Stimulated activated CD4-positive, alpha-beta T cell treated with anti-CD3 and anti-CD28 coated beads, Interleukin-1b, Interleukin-23, amount 100 ng/mL, for 4 hours (primary cell): ENCODE data around the gene COL19A1.
"Not testable (repeated sequence)": the region's sequence is repeated elsewhere in the genome, so short reads cannot be mapped to it uniquely, and the experiment has no call there.

Experiments used
- DNase-seq, 2 donors: peaks; one replicate each; pipeline ENCODE4 v3.0.0-alpha.2; 2020; ENCODE audit warnings: low read depth in 2 of 2

COL19A1 gene

DNA sequence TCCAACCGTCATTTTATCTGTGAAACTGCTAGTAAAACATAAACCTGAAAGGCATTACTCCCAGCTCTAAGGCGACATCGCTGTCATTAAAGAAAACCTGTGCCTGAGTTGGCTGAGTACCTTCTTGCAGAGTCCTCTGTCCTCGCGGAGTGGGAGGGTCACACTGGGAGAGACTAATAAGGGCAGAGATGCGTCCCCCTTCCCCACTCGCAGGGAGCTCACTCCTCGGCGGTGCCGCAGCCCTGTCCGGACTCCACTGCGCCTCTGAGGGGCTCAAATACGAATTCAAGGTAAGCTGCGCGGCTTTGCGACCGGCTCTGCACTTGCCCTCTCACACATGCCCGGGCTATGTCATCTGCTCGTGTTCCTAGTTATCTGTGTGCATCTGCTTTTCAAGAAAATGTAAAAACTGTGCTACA is at the start of gene COL19A1:
COL19A1 (plus strand) TSS at position 206 of the 419 bp plus-strand sequence. CDS start 13,012 bp downstream, outside the sequence.
- no peak for DNase-seq

DNA sequence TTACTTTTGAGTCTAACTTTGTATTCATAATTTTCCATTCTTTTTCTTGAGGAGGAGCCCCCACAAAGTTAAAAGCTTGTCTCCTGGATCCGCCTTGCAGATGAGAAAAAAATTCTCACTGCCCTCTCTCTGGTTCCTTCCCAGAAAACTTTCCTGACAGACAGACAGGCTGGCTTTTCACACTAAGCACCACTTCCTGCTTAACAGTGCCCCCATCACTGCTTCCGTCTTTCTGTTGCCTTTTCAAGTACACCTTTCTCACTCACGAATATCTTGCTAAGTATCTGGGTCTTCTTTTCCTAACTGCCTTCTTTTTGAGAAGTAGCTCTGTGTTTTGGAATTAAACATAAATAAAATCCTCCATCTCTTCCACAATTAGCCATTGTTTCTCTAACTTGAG is 49.8 kb upstream of the COL19A1 start:
- no peak for DNase-seq

- no peak for DNase-seq
Measured at GRCh38 chr6:69817358-69817757, 49.0 kb upstream of the COL19A1 start.

DNA sequence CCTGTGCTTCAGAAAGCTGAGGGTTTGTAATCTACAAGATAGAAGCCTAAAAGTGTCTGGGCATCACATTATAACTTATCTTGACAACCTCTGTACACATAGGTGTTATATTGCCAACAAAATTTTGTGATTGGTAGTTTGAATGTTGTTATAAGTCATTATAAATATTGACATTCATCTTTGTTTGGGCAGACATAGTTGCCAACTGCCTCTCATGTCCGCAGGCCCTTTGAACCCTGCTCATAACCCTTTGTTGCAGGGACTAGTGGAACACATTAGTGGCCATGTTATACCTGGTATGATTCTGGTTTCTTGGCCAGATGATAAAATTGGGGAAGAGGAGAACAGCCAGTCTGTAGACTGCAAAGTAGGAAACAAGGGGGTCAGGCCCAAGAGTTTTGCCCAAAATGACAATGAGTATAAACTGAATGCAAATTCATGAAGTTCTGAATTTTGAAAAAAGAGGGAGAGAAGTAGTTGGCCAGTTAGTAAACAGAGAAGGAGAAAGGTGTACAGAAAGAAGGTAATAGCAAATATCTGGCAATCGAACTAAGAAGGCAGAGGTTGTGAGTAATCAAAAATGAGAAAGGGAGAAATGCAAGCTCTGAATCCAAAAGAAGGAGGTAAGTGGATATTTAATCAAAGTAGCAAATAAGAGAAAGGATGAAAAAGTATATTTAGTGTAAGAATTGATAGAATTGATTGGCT is 48.0 kb upstream of the COL19A1 start:
- DNase-seq = no peak

GRCh38 chr6:69819138-69819537 is 47.2 kb upstream of the COL19A1 start:
- no peak for DNase-seq

- no peak for DNase-seq
Measured at GRCh38 chr6:69820018-69820417, 46.3 kb upstream of the COL19A1 start.

DNA sequence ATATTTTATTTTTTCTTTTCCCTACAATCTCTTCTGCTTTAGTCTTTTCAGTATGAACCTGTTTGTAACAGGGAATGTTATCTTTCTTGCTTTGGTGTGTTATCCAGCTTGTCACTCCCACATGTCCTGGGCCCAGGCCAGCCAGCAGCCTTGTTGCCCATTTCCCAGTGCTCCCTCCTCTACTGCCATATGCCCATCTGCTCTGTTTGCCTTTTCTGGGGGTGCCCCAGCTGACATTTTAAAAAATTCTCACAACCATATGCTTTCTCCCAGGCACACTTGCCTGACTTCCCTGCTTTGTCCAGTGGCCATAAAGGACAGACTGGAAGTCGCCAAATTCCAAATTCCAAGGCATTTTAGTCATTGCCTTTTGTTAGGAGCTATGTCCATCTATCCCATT is 45.9 kb upstream of the COL19A1 start:
- DNase-seq = no peak

DNA sequence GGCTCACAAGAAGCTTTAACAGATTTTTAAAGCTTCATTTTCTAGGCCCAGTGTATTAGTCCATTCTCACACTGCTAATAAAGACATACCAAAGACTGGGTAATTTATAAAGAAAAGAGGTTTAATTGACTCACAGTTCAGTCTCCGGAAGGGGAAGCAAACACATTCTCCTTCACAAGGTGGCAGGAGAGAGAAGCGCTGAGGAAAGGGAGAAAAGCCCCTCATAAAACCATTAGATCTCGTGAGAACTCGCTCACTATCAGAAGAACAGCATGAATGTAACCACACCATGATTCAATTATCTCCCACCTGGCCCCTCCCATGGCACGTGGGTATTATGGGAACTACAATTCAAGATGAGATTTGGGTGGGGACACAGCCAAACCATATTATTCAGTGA is 42.0 kb upstream of the COL19A1 start:
- not testable (repeated sequence) for DNase-seq

- DNase-seq = no peak
Measured at GRCh38 chr6:69825904-69826303, 40.5 kb upstream of the COL19A1 start.

DNA sequence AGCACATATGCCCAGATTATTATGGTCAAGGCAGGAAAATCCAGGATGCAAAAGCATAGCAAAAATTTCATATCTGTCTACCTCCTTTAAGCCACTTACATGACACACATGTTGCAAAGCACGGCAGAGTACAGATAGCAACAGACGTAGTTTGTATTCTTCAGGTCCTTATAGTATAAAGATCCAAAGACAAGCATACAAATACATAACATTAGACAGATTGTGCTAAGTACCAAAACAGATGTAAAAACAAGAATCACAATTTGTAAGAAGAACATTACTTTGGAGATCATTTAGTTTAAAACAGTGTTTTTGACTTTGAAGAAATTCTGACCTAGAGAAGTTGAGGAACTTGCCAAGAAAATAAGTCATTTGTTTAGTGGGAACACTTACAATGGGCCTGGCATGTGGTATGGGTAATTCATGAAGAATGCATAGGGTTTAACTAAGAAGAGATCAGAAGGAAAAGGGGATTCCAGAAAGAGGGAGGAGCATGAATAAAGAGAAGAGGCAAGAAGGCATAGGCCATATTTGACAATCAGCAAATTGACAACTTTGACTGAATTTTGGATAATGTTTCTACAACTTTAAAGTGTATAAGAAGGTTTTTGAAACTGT is 39.0 kb upstream of the COL19A1 start:
- DNase-seq = no peak

DNA sequence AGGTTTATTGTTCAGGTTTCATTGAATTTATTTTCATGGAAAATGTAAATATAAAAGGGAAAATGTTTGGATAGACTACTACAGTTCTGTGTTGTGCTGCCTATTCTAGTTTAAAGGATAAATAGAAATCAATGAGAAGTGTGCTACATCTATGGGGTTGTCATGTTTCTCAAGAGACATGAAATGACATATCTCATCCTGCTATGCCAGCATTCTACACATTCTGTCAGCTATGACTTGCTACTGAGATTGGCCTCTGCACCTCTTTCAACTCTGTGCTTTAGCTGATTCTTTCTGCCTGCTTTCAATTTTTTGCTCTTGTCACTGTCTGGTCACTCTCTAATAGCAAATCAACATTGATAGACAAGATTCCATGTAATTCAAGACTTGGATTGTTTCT is 33.8 kb upstream of the COL19A1 start:
- no peak for DNase-seq

DNA sequence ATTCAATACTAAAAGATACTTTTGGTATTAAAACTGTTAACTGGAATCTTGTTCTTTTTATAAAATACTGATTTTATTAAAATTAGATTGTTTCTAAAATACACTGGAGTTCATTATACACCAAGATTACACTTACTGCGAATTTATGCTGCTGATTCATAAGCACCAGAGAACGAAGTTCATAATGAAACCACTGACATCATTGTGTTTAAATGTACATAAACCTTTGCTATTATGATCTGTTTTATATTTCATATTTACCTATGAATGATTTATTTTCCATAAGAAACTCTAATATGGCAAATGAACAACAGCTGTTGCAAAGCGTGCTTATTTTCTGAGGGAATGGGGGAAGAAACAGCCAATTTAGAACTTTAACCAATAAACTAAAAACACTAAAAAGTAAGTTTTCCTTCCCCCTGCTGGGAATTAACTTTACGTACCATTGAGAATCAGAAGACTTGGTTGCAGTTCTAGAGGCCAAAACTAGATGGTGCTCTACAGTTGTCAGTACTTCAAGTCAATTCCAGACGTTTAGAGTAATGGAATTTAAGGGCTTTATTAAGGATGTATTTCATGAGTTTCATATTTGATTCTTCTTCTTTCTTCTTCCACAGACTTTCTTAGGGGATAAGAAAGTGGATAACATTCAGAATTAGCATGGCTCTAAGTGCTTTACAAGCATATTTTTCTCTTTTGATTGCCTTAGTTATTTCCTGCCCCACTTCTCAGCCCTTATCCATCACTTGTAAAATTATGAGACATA is 30.8 kb upstream of the COL19A1 start:
- DNase-seq = no peak

DNA sequence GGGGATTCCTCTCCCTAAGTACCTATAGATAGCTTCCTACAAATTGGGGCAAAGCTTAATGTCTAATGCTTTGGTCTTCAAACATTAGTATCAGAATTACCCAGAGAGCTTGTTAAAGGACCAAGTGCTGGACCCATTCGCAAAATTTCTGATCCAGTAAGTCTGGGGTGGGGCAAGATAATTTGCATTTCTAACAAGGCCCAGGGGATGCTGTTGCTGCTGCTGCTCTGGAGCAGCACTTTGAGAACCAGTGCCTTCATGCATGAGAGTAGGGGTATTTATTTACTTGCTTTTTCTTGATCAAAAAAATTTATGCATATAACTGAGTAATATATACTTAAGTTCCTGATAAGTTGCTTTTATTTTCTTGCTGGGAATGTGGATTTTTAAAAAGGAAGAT is 24.5 kb upstream of the COL19A1 start:
- no peak for DNase-seq

DNA sequence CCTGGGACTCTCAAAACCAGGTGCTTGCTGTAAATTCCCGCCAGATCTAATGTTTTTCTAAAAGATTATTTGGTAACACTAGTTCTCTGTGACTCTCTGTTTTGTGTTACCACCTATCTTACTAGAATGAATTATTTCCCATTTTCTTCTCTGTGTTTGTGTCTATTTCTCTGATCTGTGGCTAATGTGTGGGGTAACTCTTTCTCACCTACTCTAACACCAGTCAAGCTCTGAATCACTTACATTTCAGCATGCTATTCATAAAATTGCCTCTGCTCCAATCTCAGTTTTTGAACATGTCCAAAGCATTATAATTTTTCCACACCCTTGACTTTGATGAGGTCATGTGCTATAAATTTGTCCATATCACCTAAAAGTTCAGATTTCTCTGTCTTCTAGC is 23.2 kb upstream of the COL19A1 start:
- no peak for DNase-seq

GRCh38 chr6:69846312-69846711 is 20.0 kb upstream of the COL19A1 start:
- DNase-seq = no peak

DNA sequence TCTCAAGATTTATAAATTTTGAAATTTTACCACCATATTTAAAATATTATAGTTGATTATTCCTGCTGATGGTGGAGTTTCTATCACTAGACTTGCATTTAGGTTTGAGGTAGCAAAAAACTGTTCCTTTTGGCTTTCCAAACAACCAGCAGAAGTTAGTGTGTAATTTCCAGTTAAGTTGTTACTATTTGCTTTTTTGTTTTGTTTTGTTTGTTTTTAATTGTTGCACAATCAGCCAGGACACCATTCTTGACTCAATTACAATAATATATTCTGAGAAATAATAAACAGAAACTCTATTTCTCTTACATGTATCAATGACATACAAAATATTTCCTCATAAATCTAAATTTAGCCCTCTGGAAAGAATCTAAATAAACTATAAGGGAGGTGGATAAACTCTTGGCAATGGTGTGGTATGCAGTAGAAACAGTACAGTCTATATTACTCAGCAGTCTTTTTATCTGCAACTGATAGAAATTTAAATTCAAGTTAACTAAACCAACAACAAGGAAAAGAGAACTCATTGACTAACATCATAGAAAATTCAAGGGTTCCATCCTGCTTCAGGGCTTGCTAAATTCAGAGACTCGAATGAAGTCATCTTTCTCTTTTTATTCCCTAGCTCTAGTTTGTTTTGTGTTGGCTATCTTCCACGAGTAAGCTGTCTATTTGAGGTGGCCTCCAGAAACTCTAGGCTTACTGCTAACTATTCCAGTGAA is 19.4 kb upstream of the COL19A1 start:
- no peak for DNase-seq

- DNase-seq = no peak
Measured at GRCh38 chr6:69847492-69847788, 18.9 kb upstream of the COL19A1 start.

GRCh38 chr6:69848552-69848951 is 17.8 kb upstream of the COL19A1 start:
- DNase-seq = no peak

- no peak for DNase-seq
Measured at GRCh38 chr6:69852706-69853105, 13.7 kb upstream of the COL19A1 start.

DNA sequence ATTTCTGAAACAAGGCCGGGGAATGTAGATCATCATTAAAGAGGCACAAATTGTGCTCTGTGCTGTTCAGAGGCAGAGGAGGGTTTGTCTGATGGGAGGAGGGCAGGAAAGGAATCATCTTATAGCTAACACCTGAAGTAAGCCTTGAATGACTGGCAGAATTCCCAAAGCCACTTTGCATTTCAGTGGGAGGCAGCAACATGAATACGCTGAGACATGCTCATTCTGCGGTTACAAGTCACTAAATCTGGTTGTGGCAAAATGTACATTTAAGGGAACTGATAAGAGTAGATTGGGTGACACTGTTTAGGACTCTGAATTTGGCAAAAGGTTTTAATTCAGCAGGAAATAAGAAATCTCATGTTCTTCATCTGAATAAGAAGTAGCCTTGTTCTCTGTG is 4.4 kb upstream of the COL19A1 start:
- no peak for DNase-seq

- DNase-seq = no peak
Measured at GRCh38 chr6:69863766-69864165, 2.6 kb upstream of the COL19A1 start.

GRCh38 chr6:69865126-69865525 is 1.2 kb upstream of the COL19A1 start:
- no peak for DNase-seq
